Loucy (cell line): Measurements from ENCODE around the gene FGF9.

Source experiments
- H2AFZ ChIP-seq: fragments of 200-600 bp; sonication (generic); 2 replicates; pipeline ENCODE4 v1.6.0; 2016; ENCODE audit warnings: antibody characterized with exemption, mild to moderate bottlenecking, low read length, moderate library complexity
- H3F3A ChIP-seq: fragments of 200-600 bp; 2 replicates; pipeline ENCODE4 v1.6.0; 2016; ENCODE audit warnings: antibody characterized with exemption, low read depth, mild to moderate bottlenecking
- H3K27me3 ChIP-seq: fragments of 200-600 bp; sonication (generic); 2 replicates; pipeline ENCODE4 v1.6.1; 2014; ENCODE audit warnings: low read length, mild to moderate bottlenecking; ENCODE audit not compliant: insufficient read depth, poor library complexity, severe bottlenecking
- H3K36me3 ChIP-seq: fragments of 200-600 bp; sonication (generic); 2 replicates; pipeline ENCODE4 v1.6.1; 2016; ENCODE audit warnings: low read length; ENCODE audit not compliant: insufficient read depth
- H3K4me1 ChIP-seq: fragments of 200-600 bp; sonication (generic); 2 replicates; pipeline ENCODE4 v1.5.1; 2014; ENCODE audit warnings: low read length, mild to moderate bottlenecking; ENCODE audit not compliant: insufficient read depth, poor library complexity, severe bottlenecking
- H3K4me2 ChIP-seq: fragments of 200-600 bp; sonication (generic); 2 replicates; pipeline ENCODE4 v1.6.0; 2014; ENCODE audit warnings: antibody characterized with exemption, low read length, low read depth, mild to moderate bottlenecking; ENCODE audit not compliant: poor library complexity, severe bottlenecking
- H3K4me3 ChIP-seq: fragments of 200-600 bp; sonication (generic); 2 replicates; pipeline ENCODE4 v1.5.1; 2014; ENCODE audit warnings: low read length, mild to moderate bottlenecking, mixed read lengths; ENCODE audit not compliant: poor library complexity, severe bottlenecking
- H3K79me2 ChIP-seq: fragments of 200-600 bp; sonication (generic); 2 replicates; pipeline ENCODE4 v1.6.1; 2014; ENCODE audit warnings: low read length; ENCODE audit not compliant: insufficient read depth
- H3K9ac ChIP-seq: fragments of 200-600 bp; sonication (generic); 2 replicates; pipeline ENCODE4 v1.6.0; 2014; ENCODE audit warnings: mild to moderate bottlenecking, low read depth, low read length, moderate library complexity; ENCODE audit not compliant: poor library complexity, severe bottlenecking
- H3K9me2 ChIP-seq: fragments of 200-600 bp; sonication (generic); replicated peaks from 2 replicates; pipeline ENCODE4 v1.6.1; 2016; ENCODE audit warnings: low read depth, low read length, mixed read lengths
- H3K9me3 ChIP-seq: fragments of 200-600 bp; sonication (generic); 2 replicates; pipeline ENCODE4 v1.6.1; 2014; ENCODE audit warnings: mild to moderate bottlenecking, antibody characterized with exemption, low read length, low read depth; ENCODE audit not compliant: insufficient read depth
- H4K20me1 ChIP-seq: fragments of 200-600 bp; sonication (generic); 2 replicates; pipeline ENCODE4 v1.6.0; 2014; ENCODE audit warnings: antibody characterized with exemption, low read length, mild to moderate bottlenecking; ENCODE audit not compliant: insufficient read depth, poor library complexity, severe bottlenecking
- EZH2phosphoT487 ChIP-seq: fragments of 200-600 bp; IDR thresholded peaks from 2 replicates; pipeline ENCODE4 v1.6.1; 2018; ENCODE audit warnings: antibody characterized with exemption, mild to moderate bottlenecking, moderate library complexity, borderline replicate concordance
- TF ChIP-seq, protein P1 (sequence below): fragments of 200-600 bp; sonication (generic); conservative IDR thresholded peaks from 2 replicates; pipeline ENCODE4 v1.5.1; 2014; ENCODE audit warnings: mild to moderate bottlenecking, antibody characterized with exemption, low read length

FGF9 gene

DNA sequence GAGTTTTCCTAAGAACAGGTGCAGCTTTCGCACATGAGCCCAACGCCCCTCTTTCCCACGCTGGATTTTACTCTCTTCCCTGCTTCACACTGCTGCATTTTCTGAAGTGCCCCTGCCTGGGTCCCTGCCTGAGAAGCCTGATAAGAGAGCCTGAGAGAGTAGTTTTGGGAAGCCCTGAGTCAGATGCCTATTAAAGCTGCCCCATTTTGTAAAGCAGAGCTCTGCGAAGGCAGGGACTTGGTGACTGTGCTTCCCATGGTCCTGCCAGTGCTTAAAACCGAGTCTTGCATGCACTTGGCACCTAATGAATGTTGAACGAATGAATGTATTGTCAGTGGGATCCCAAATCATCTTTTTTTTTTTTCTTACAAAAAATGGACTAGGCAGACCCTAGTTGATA is 18.2 kb downstream of the FGF9 start:
- H3K9me3 ChIP-seq: no peaks in the 10 kb centered on the region
- H3K4me1 ChIP-seq: no peaks in the 10 kb centered on the region
- H3K27me3 ChIP-seq: no peaks in the 10 kb centered on the region
- H3K36me3 ChIP-seq: no peaks in the 10 kb centered on the region
- no peaks in the 10 kb centered on the region for H3K79me2 ChIP-seq
- TF ChIP-seq, protein P1, sequence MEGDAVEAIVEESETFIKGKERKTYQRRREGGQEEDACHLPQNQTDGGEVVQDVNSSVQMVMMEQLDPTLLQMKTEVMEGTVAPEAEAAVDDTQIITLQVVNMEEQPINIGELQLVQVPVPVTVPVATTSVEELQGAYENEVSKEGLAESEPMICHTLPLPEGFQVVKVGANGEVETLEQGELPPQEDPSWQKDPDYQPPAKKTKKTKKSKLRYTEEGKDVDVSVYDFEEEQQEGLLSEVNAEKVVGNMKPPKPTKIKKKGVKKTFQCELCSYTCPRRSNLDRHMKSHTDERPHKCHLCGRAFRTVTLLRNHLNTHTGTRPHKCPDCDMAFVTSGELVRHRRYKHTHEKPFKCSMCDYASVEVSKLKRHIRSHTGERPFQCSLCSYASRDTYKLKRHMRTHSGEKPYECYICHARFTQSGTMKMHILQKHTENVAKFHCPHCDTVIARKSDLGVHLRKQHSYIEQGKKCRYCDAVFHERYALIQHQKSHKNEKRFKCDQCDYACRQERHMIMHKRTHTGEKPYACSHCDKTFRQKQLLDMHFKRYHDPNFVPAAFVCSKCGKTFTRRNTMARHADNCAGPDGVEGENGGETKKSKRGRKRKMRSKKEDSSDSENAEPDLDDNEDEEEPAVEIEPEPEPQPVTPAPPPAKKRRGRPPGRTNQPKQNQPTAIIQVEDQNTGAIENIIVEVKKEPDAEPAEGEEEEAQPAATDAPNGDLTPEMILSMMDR: no peak
- TF ChIP-seq EZH2phosphoT487: no peak
- no peaks in the 10 kb centered on the region for H3F3A ChIP-seq
- H3K9ac ChIP-seq: no peak overlapping the region
- H3K9me2 ChIP-seq: no peaks in the 10 kb centered on the region
- H3K4me2 ChIP-seq: no peak overlapping the region
- no peak overlapping the region for H3K4me3 ChIP-seq
- no peaks in the 10 kb centered on the region for H4K20me1 ChIP-seq
- H2AFZ ChIP-seq: no peak overlapping the region

DNA sequence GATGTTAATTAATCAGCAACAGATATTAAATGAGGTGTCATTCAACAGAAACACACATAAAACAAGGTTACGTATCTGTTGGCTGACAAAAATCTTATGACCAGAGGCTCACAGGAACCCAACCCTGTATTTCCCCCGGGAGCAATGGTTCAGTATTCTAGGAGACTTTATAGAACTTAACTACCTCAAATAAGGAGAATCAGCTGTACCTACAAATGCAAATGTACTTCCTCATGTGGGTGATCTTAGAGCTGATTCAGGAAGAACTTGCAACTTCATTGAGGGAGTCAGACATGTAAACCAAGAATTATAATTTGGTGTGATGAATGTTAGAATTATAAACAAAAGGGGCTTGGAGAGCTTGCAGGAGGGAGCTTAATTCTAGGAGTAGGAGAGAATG is 20.1 kb downstream of the FGF9 start:
- no peak for TF ChIP-seq EZH2phosphoT487
- TF ChIP-seq, protein P1: no peak
- Histone ChIP-seq H3K4me3 (no peak overlapping the region), H3F3A (no peaks in the 10 kb centered on the region), H3K27me3 (no peaks in the 10 kb centered on the region), H3K4me1 (no peaks in the 10 kb centered on the region), H3K9ac (no peak overlapping the region), H3K9me3 (no peaks in the 10 kb centered on the region), H3K79me2 (no peaks in the 10 kb centered on the region), H3K9me2 (no peaks in the 10 kb centered on the region), H3K36me3 (no peaks in the 10 kb centered on the region), H2AFZ (no peak overlapping the region), H4K20me1 (no peaks in the 10 kb centered on the region), H3K4me2 (no peak overlapping the region)

DNA sequence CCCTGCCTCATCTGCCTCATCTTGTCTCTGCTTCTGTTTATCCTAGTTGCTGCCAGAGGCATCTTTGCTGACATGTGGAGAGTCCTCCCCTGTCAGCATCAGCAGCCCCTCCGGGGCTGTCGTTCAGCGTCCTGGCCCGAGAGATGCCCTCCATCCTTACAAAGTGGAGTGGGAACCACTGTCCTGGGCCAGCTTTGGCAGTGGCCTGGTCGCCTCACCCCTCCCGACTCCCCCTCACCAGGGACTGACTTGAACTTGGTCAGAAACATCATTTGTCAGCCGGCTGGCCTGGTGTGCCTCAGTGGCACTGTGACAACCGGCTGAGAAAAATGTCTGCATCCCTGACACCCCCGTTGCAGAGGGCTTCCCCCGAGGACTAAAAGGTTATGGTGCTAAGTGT is 20.6 kb downstream of the FGF9 start:
- TF ChIP-seq, protein P1: no peak
- no peak for TF ChIP-seq EZH2phosphoT487
- no peaks in the 10 kb centered on the region for H3K9me3 ChIP-seq
- H3K27me3 ChIP-seq: no peaks in the 10 kb centered on the region
- H3K36me3 ChIP-seq: no peaks in the 10 kb centered on the region
- no peak overlapping the region for H3K4me2 ChIP-seq
- no peaks in the 10 kb centered on the region for H3F3A ChIP-seq
- no peak overlapping the region for H2AFZ ChIP-seq
- no peaks in the 10 kb centered on the region for H3K4me1 ChIP-seq
- no peaks in the 10 kb centered on the region for H4K20me1 ChIP-seq
- H3K79me2 ChIP-seq: no peaks in the 10 kb centered on the region
- no peak overlapping the region for H3K4me3 ChIP-seq
- no peaks in the 10 kb centered on the region for H3K9me2 ChIP-seq
- no peak overlapping the region for H3K9ac ChIP-seq
